ENCODE data around the gene RWDD3. TPM values are rescaled to one million over a fixed set of nuclear protein-coding genes. Genes with fewer than 3 reads are reported as not detected.

RWDD3 gene
- total and polyA plus RNA-seq, 2 of the 4 experiments (the other 2 are of a cell fraction), result 10.4 to 13.6 TPM

GRCh38 chr1:95257758-95258157, 23.7 kb downstream of the RWDD3 start:
- no peaks in the 10 kb centered on the region for H4K20me1 ChIP-seq (ENCODE audit: insufficient read depth, low read length)
- BruUV-seq (replicated peaks), result no TSS peak
- DNase-seq, result peak; percentile 10
- H3K4me3 ChIP-seq (ENCODE audit: insufficient read depth, low read depth, low read length), result no peak overlapping the region
- H3K79me1 ChIP-seq (ENCODE audit: low read depth in 1 of 2, low read length in 2 of 2), result no peaks in the 10 kb centered on the region
- H2AFZ ChIP-seq (replicated peaks; ENCODE audit: low read length, poor library complexity), result no peak overlapping the region
- no CpG with 5 or more reads among the region's 1 CpG for WGBS, 2 experiments (ENCODE audit: extremely low coverage in 2 of 2, insufficient read length in 1 of 2)
- H3K27ac ChIP-seq (ENCODE audit: insufficient read depth, low read length), result no peak overlapping the region
- no peak overlapping the region for H2AK5ac ChIP-seq (ENCODE audit: low read depth, low read length)
- H4K91ac ChIP-seq (ENCODE audit: insufficient read depth, low read depth, low read length), result no peak overlapping the region
- TF ChIP-seq CEBPB (IDR thresholded peaks at IDR 0.05; ENCODE audit: low read depth, low read length) (no peak), MXI1 (IDR thresholded peaks at IDR 0.05; ENCODE audit: borderline replicate concordance, low read depth, low read length) (no peak), POLR2A (IDR thresholded peaks at IDR 0.05; ENCODE audit: low read depth, low read length) (no peak), MAFK (IDR thresholded peaks at IDR 0.05; ENCODE audit: low read depth, low read length) (no peak), FOS (IDR thresholded peaks at IDR 0.05; ENCODE audit: low read depth, low read length) (no peak), USF2 (IDR thresholded peaks at IDR 0.05; ENCODE audit: low read depth, low read length) (no peak), RAD21 (IDR thresholded peaks at IDR 0.05; ENCODE audit: low read length) (no peak), SMC3 (IDR thresholded peaks at IDR 0.05; ENCODE audit: low read depth, low read length) (no peak), BHLHE40 (IDR thresholded peaks at IDR 0.05; ENCODE audit: low read depth, low read length) (no peak), CTCF (conservative IDR thresholded peaks at IDR 0.05; ENCODE audit: low read depth, low read length) (no peak), CHD1 (IDR thresholded peaks at IDR 0.05; ENCODE audit: low read depth, low read length) (no peak), RCOR1 (IDR thresholded peaks at IDR 0.05; ENCODE audit: insufficient replicate concordance, low read length) (no peak), MAZ (IDR thresholded peaks at IDR 0.05; ENCODE audit: borderline replicate concordance, low read depth, low read length) (no peak), ELK1 (IDR thresholded peaks at IDR 0.05; ENCODE audit: borderline replicate concordance, low read depth, low read length) (no peak), RFX5 (IDR thresholded peaks at IDR 0.05; ENCODE audit: low read depth, low read length) (no peak), NFE2L2 (IDR thresholded peaks at IDR 0.05; ENCODE audit: low read depth, low read length) (no peak)
- no peaks in the 10 kb centered on the region for H3K9me1 ChIP-seq (ENCODE audit: insufficient read depth, low read length)
- H3K56ac ChIP-seq (ENCODE audit: extremely low read depth, insufficient read depth, low read length), result no peak overlapping the region
- no peak overlapping the region for H3K23ac ChIP-seq (ENCODE audit: low read depth, low read length)
- H2BK5ac ChIP-seq (ENCODE audit: low read depth, low read length, poor library complexity, severe bottlenecking), result no peak overlapping the region
- no peak overlapping the region for H2BK20ac ChIP-seq (ENCODE audit: low read depth, low read length)
- no peak overlapping the region for H2BK120ac ChIP-seq (ENCODE audit: low read depth, low read length)
- no peaks in the 10 kb centered on the region for H3K36me3 ChIP-seq (ENCODE audit: control insufficient read depth, insufficient read depth, low read length)
- dilution Hi-C loops (cut with HindIII; ENCODE audit: low sequenced_read_pairs, unreplicated experiment), result no loop called here
- H3K4ac ChIP-seq (ENCODE audit: low read depth, low read length), result no peak overlapping the region
- H4K5ac ChIP-seq (ENCODE audit: low read depth, low read length), result no peak overlapping the region
- no peak overlapping the region for H3K14ac ChIP-seq (replicated peaks; ENCODE audit: low read depth, low read length)
- in situ Hi-C loops (cut with MboI; ENCODE audit: low sequenced_read_pairs), result no loop called here
- intact Hi-C loops (cut with micrococcal nuclease), result no loop called here
- H4K8ac ChIP-seq (ENCODE audit: low read depth in 2 of 2, low read length in 2 of 2), result no peak overlapping the region
- CTCF ChIA-PET, result no interaction called here
- POLR2A ChIA-PET (ENCODE audit: unreplicated experiment), result no interaction called here
- no peak for ATAC-seq (ENCODE audit: low read depth)
- no peak overlapping the region for H3K9ac ChIP-seq (ENCODE audit: low read depth, low read length)
- H3K18ac ChIP-seq (ENCODE audit: low read depth, low read length), result no peak overlapping the region
- H3K27me3 ChIP-seq (ENCODE audit: control insufficient read depth, insufficient read depth, low read length), result no peaks in the 10 kb centered on the region; the same call in 1 of the 2 replicates
- no peak overlapping the region for H3K4me2 ChIP-seq (ENCODE audit: low read depth, low read length)
- no peak overlapping the region for H2AK9ac ChIP-seq (replicated peaks; ENCODE audit: low read depth, low read length, poor library complexity)
- H3K4me1 ChIP-seq (ENCODE audit: control insufficient read depth, insufficient read depth, low read length), result no peaks in the 10 kb centered on the region
- no peaks in the 10 kb centered on the region for H3K9me3 ChIP-seq (ENCODE audit: control insufficient read depth, insufficient read depth, low read length)
- no peak overlapping the region for H2BK15ac ChIP-seq (ENCODE audit: low read depth, low read length)
